Measurements from ENCODE around the gene USP51. TPM values are rescaled to one million over a fixed set of nuclear protein-coding genes. Genes with fewer than 3 reads are reported as not detected.
"Not testable (repeated sequence)": the region's sequence is repeated elsewhere in the genome, so short reads cannot be mapped to it uniquely, and the experiment has no call there.

Gene USP51
- total RNA-seq, 4 donors from 2014 or later, result 1.4 to 2.3 (median 1.6) TPM

DNA sequence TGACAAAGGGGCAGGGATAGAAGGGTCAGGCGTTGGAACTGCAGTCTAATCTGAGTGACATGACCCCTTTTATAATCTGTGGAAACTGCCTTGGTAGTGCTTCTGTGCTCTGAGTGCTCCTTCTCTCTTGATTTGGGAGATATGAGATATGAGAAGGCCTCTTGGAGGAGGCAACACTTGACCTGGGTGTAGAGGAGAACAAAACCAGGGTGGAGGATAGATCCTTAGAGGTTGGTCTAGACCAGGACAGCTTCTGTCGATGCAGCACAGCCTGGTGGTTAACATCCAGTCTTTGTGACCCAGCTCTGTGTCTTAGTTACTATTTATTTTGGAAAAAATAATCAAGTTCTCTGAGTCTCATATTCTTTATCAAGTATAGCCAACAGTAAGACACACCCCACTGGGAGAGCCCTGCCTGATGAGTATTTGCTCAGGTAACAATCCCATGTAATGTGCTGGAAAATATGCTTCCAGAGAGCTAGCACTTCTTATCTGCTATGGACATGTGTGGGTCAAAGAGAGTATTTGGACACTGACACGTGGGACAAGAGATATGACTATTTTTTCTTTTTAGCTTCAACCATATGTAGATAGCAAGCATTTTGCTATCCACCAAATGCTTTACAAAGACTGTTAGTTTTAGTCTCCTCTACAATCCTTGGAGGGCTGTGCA lies 9.1 kb downstream of the USP51 start:
- H3K27me3 ChIP-seq, result no peaks in the 10 kb centered on the region
- H3K9me3 ChIP-seq, result no peaks in the 10 kb centered on the region
- 57% methylated on average over 2 of the region's 3 CpGs; no CpG with 5 or more reads in 1 of the 2 donors for WGBS, 2 donors (ENCODE audit: low coverage in 1 of 2)
- TF ChIP-seq, protein P1, sequence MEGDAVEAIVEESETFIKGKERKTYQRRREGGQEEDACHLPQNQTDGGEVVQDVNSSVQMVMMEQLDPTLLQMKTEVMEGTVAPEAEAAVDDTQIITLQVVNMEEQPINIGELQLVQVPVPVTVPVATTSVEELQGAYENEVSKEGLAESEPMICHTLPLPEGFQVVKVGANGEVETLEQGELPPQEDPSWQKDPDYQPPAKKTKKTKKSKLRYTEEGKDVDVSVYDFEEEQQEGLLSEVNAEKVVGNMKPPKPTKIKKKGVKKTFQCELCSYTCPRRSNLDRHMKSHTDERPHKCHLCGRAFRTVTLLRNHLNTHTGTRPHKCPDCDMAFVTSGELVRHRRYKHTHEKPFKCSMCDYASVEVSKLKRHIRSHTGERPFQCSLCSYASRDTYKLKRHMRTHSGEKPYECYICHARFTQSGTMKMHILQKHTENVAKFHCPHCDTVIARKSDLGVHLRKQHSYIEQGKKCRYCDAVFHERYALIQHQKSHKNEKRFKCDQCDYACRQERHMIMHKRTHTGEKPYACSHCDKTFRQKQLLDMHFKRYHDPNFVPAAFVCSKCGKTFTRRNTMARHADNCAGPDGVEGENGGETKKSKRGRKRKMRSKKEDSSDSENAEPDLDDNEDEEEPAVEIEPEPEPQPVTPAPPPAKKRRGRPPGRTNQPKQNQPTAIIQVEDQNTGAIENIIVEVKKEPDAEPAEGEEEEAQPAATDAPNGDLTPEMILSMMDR (IDR thresholded peaks at IDR 0.05), result no peak
- TF ChIP-seq POLR2A (IDR thresholded peaks at IDR 0.05), result no peak
- no peak for TF ChIP-seq EP300 (IDR thresholded peaks at IDR 0.05)
- TF ChIP-seq POLR2AphosphoS5 (IDR thresholded peaks at IDR 0.05), result no peak
- H3K4me3 ChIP-seq, result no peak overlapping the region
- ATAC-seq, result no peak
- H3K36me3 ChIP-seq, result no peaks in the 10 kb centered on the region
- no peak overlapping the region for H3K27ac ChIP-seq
- no peaks in the 10 kb centered on the region for H3K4me1 ChIP-seq

GRCh38 chrX:55479956-55480355 lies 9.7 kb downstream of the USP51 start:
- H3K27ac ChIP-seq, H3K9me3 ChIP-seq, H3K36me3 ChIP-seq, H3K4me1 ChIP-seq, H3K27me3 ChIP-seq, ATAC-seq, H3K4me3 ChIP-seq: not testable (repeated sequence)
- WGBS, 2 donors (ENCODE audit: low coverage in 1 of 2), result 92% methylated on average over 2 of the region's 8 CpGs; no CpG with 5 or more reads in 1 of the 2 donors

- H3K4me1 ChIP-seq, H3K36me3 ChIP-seq, H3K27ac ChIP-seq, H3K9me3 ChIP-seq, H3K4me3 ChIP-seq, H3K27me3 ChIP-seq, ATAC-seq: not testable (repeated sequence)
- WGBS, 2 donors (ENCODE audit: low coverage in 1 of 2), result no CpG with 5 or more reads among the region's 5 CpGs
Measured at GRCh38 chrX:55465791-55466190, 23.9 kb downstream of the USP51 start.

- not testable (repeated sequence) for H3K27ac ChIP-seq, H3K4me3 ChIP-seq, ATAC-seq, H3K9me3 ChIP-seq, H3K4me1 ChIP-seq, H3K36me3 ChIP-seq, H3K27me3 ChIP-seq
- no CpG with 5 or more reads among the region's 5 CpGs for WGBS, 2 donors (ENCODE audit: low coverage in 1 of 2)
Measured at GRCh38 chrX:55465108-55465507, 24.5 kb downstream of the USP51 start.

DNA sequence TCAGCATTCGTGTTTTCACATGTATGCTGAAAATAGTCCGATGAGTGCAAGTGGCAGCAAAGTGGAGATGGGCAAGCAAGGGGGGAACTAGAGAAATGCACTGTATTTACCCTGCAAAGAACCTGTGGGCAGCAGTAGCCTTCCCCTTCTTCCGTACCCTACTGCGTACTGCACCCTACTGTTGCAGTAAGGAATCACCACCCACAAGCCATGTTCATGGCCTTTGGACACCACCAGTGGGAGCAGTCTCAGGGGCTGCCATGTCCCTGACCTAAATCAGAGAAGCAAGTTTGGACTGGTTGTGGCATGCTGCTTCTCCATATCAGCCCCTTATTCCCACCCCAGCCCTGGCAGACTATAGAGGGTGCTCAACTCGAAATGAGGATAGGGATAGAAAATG lies 25.6 kb downstream of the USP51 start:
- not testable (repeated sequence) for H3K4me1 ChIP-seq, H3K9me3 ChIP-seq, H3K36me3 ChIP-seq, H3K27ac ChIP-seq, H3K4me3 ChIP-seq, H3K27me3 ChIP-seq, ATAC-seq
- no CpG with 5 or more reads among the region's 5 CpGs for WGBS, 2 donors (ENCODE audit: low coverage in 1 of 2)

- H3K4me3 ChIP-seq, H3K9me3 ChIP-seq, H3K27me3 ChIP-seq, H3K4me1 ChIP-seq, H3K27ac ChIP-seq, H3K36me3 ChIP-seq, ATAC-seq: not testable (repeated sequence)
- WGBS, 2 donors (ENCODE audit: low coverage in 1 of 2), result no CpG with 5 or more reads among the region's 4 CpGs
Measured at GRCh38 chrX:55459926-55460325, 29.7 kb downstream of the USP51 start.

- not testable (repeated sequence) for H3K4me3 ChIP-seq, H3K9me3 ChIP-seq, H3K36me3 ChIP-seq, H3K4me1 ChIP-seq, H3K27me3 ChIP-seq, ATAC-seq, H3K27ac ChIP-seq
- no CpG with 5 or more reads among the region's 5 CpGs for WGBS, 2 donors (ENCODE audit: low coverage in 1 of 2)
Measured at GRCh38 chrX:55459426-55459825, 30.2 kb downstream of the USP51 start.

DNA sequence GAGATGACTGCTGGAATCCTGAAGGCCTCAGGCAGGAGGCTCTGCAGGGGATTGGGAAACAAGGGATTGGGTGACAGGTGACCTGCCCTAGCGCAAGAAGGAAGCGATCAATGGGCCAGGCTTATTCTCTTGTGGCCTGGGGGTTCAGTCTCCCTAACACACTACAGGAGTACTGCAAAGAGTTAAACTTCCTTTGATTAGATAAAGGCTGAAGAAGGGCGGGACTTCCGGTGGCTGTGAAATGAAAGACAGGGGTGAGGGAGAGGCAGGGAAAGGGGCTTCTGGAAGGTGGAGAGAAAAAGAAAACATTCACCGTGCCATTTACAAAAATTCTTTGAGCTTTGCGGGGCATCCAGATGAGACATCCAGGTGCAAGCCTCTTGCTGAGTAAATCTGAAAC lies 33.9 kb downstream of the USP51 start:
- WGBS, 2 donors (ENCODE audit: low coverage in 1 of 2), result no CpG with 5 or more reads among the region's 6 CpGs
- not testable (repeated sequence) for H3K4me3 ChIP-seq, H3K36me3 ChIP-seq, H3K27me3 ChIP-seq, ATAC-seq, H3K9me3 ChIP-seq, H3K27ac ChIP-seq, H3K4me1 ChIP-seq

DNA sequence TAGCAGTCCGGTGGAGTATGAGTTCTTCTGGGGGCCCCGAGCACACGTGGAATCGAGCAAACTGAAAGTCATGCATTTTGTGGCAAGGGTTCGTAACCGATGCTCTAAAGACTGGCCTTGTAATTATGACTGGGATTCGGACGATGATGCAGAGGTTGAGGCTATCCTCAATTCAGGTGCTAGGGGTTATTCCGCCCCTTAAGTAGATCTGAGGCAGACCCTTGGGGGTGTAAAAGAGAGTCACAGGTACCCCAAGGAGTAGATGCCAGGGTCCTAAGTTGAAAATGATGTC lies 36.9 kb downstream of the USP51 start:
- TF ChIP-seq POLR2AphosphoS5 (IDR thresholded peaks at IDR 0.05), result no peak
- no peak for TF ChIP-seq EP300 (IDR thresholded peaks at IDR 0.05)
- TF ChIP-seq, protein P1 (IDR thresholded peaks at IDR 0.05), result no peak
- TF ChIP-seq POLR2A (IDR thresholded peaks at IDR 0.05), result no peak
- WGBS, 2 donors (ENCODE audit: low coverage in 1 of 2), result 51% methylated on average over 6 of the region's 9 CpGs; no CpG with 5 or more reads in 1 of the 2 donors

More for the DNA sequence above, 36.9 kb downstream of the USP51 start:
- H3K4me1 ChIP-seq, result peaks cover 0 to 7% (median 0%) of the 10 kb centered on the region in 3 donors
- no peaks in the 10 kb centered on the region for H3K27me3 ChIP-seq
- H3K27ac ChIP-seq, result peak overlapping the region; percentile 47 to 88 (median 84)
- H3K9me3 ChIP-seq, result no peaks in the 10 kb centered on the region
- ATAC-seq, result no peak
- H3K4me3 ChIP-seq, result peak overlapping the region; percentile 62 to 68
- H3K36me3 ChIP-seq, result no peaks in the 10 kb centered on the region
